ENCODE measurements around the gene KLHL22. TPM values are rescaled to one million over a fixed set of nuclear protein-coding genes. Genes with fewer than 3 reads are reported as not detected.

KLHL22 gene
- total and polyA plus RNA-seq, 4 donors = 2.0 to 20.3 (median 8.7) TPM

GRCh38 chr22:20533879-20534265, 38.3 kb upstream of the KLHL22 start:
- TF ChIP-seq TAF1 (conservative IDR thresholded peaks at IDR 0.05) (no peak), REST (IDR thresholded peaks at IDR 0.05) (no peak), HNF4A (conservative IDR thresholded peaks at IDR 0.05) (no peak), ATF3 (IDR thresholded peaks at IDR 0.05) (no peak), NR2F2 (IDR thresholded peaks at IDR 0.05) (no peak), GABPA (IDR thresholded peaks at IDR 0.05 in 1 of 2, conservative IDR thresholded peaks at IDR 0.05 in 1 of 2) (no peak), RXRA (IDR thresholded peaks at IDR 0.05) (no peak), CTCF (IDR thresholded peaks at IDR 0.05; ENCODE audit: low read depth, low read length, missing input control) (no peak), HNF4G (IDR thresholded peaks at IDR 0.05) (no peak), EGR1 (IDR thresholded peaks at IDR 0.05; ENCODE audit: low read depth in 2 of 2) (no peak), FOXA1 (IDR thresholded peaks at IDR 0.05) (no peak), RAD21 (IDR thresholded peaks at IDR 0.05) (no peak), SP1 (IDR thresholded peaks at IDR 0.05) (no peak), JUND (IDR thresholded peaks at IDR 0.05) (no peak)
- peaks cover 0 to 13% (median 9%) of the 10 kb centered on the region in 4 donors for H3K36me3 ChIP-seq (ENCODE audit: control insufficient read depth in 4 of 4, insufficient read depth in 3 of 4, low read depth in 1 of 4, low read length in 3 of 4)
- H3K9ac ChIP-seq (ENCODE audit: low read depth in 1 of 2, low read length in 2 of 2) = no peak overlapping the region
- DNase-seq (ENCODE audit: low spot score) = no peak
- no peak overlapping the region for H3K27ac ChIP-seq (ENCODE audit: low read depth in 1 of 2, low read length in 2 of 2)
- no peaks in the 10 kb centered on the region for H3K27me3 ChIP-seq (ENCODE audit: control insufficient read depth in 4 of 4, insufficient read depth in 4 of 4, low read length in 3 of 4)
- no peaks in the 10 kb centered on the region for H3K9me3 ChIP-seq (ENCODE audit: control insufficient read depth in 4 of 4, low read length in 3 of 4)
- WGBS = 67% methylated on average over 3 of the region's 3 CpGs
- no peak overlapping the region for H3K4me3 ChIP-seq (ENCODE audit: low read depth in 1 of 3, low read length in 3 of 3)
- H3K4me1 ChIP-seq (ENCODE audit: control insufficient read depth in 4 of 4, insufficient read depth in 4 of 4, low read length in 3 of 4) = peaks cover 0 to 15% (median 0%) of the 10 kb centered on the region in 4 donors

GRCh38 chr22:20533095-20533878, 37.7 kb upstream of the KLHL22 start:
- Histone ChIP-seq H3K27ac (ENCODE audit: low read depth in 1 of 2, low read length in 2 of 2) (no peak overlapping the region), H3K27me3 (ENCODE audit: control insufficient read depth in 4 of 4, insufficient read depth in 4 of 4, low read length in 3 of 4) (no peaks in the 10 kb centered on the region), H3K36me3 (ENCODE audit: control insufficient read depth in 4 of 4, insufficient read depth in 3 of 4, low read depth in 1 of 4, low read length in 3 of 4) (peaks cover 0 to 16% (median 11%) of the 10 kb centered on the region in 4 donors), H3K4me3 (ENCODE audit: low read depth in 1 of 3, low read length in 3 of 3) (no peak overlapping the region), H3K9me3 (ENCODE audit: control insufficient read depth in 4 of 4, low read length in 3 of 4) (no peaks in the 10 kb centered on the region), H3K4me1 (ENCODE audit: control insufficient read depth in 4 of 4, insufficient read depth in 4 of 4, low read length in 3 of 4) (peaks cover 0 to 15% (median 0%) of the 10 kb centered on the region in 4 donors), H3K9ac (ENCODE audit: low read depth in 1 of 2, low read length in 2 of 2) (no peak overlapping the region)
- WGBS = 88% methylated on average over 11 of the region's 11 CpGs
- TF ChIP-seq EGR1 (IDR thresholded peaks at IDR 0.05; ENCODE audit: low read depth in 2 of 2) (no peak), MAX (IDR thresholded peaks at IDR 0.05) (no peak), TAF1 (conservative IDR thresholded peaks at IDR 0.05) (no peak), SP1 (IDR thresholded peaks at IDR 0.05) (no peak), HNF4A (conservative IDR thresholded peaks at IDR 0.05) (no peak), FOXA2 (IDR thresholded peaks at IDR 0.05) (no peak), RAD21 (IDR thresholded peaks at IDR 0.05) (no peak), GABPA (IDR thresholded peaks at IDR 0.05 in 1 of 2, conservative IDR thresholded peaks at IDR 0.05 in 1 of 2) (no peak), NR2F2 (IDR thresholded peaks at IDR 0.05) (no peak), FOXA1 (IDR thresholded peaks at IDR 0.05) (no peak), CTCF (IDR thresholded peaks at IDR 0.05; ENCODE audit: low read depth, low read length, missing input control) (no peak), YY1 (IDR thresholded peaks at IDR 0.05) (no peak), JUND (IDR thresholded peaks at IDR 0.05) (no peak), REST (IDR thresholded peaks at IDR 0.05) (no peak)
- DNase-seq (ENCODE audit: low spot score) = no peak

Data from liver (tissue), 9 donors.